Keratinocyte (primary cell): ENCODE measurements around the gene CD14.
A peak's percentile ranks its signal among the peaks of the same experiment; 100 is the strongest.

Source experiments
- CTCF ChIP-seq, 3 experiments: IDR thresholded peaks in 1 of 3; conservative IDR thresholded peaks in 1 of 3; optimal IDR thresholded peaks in 1 of 3; 2 replicates in 2 of 3; 3 replicates in 1 of 3; pipeline versions ENCODE3 to v1.5.1; 2011; ENCODE audit warnings: low read length in 3 of 3, mild to moderate bottlenecking in 3 of 3, moderate library complexity in 2 of 3, control low read depth in 1 of 3, inconsistent platforms in 1 of 3; ENCODE audit not compliant: insufficient read depth in 2 of 3; ENCODE audit errors: extremely low read depth in 1 of 3
- EZH2 ChIP-seq: IDR thresholded peaks from one replicate; pipeline ENCODE4 v1.6.1; 2012; ENCODE audit warnings: inconsistent platforms, mild to moderate bottlenecking, low read length, moderate library complexity

GRCh38 chr5:140639148-140639981 is 6.4 kb upstream of the CD14 start, which contains the start of gene TMCO6:
- no peak for TF ChIP-seq EZH2
- peak; percentile 56 to 73 (median 72) for TF ChIP-seq CTCF (optimal IDR thresholded peaks at IDR 0.05 in 1 of 3, IDR thresholded peaks at IDR 0.05 in 1 of 3, conservative IDR thresholded peaks at IDR 0.05 in 1 of 3; ENCODE audit: extremely low read depth in 1 of 3, insufficient read depth in 2 of 3, low read length in 3 of 3)
